HG03469 (cell line): Measurements from ENCODE around the gene GRM5.
"Not testable (repeated sequence)": the region's sequence is repeated elsewhere in the genome, so short reads cannot be mapped to it uniquely, and the experiment has no call there.

ENCODE experiments used
- ATAC-seq: cut with Tn5 transposase; IDR thresholded peaks from one replicate; pipeline ENCODE4 v1.9.1; 2021; ENCODE audit warnings: mild to moderate bottlenecking, moderate library complexity, moderate number of reproducible peaks; ENCODE audit not compliant: unreplicated experiment

GRM5 gene

DNA sequence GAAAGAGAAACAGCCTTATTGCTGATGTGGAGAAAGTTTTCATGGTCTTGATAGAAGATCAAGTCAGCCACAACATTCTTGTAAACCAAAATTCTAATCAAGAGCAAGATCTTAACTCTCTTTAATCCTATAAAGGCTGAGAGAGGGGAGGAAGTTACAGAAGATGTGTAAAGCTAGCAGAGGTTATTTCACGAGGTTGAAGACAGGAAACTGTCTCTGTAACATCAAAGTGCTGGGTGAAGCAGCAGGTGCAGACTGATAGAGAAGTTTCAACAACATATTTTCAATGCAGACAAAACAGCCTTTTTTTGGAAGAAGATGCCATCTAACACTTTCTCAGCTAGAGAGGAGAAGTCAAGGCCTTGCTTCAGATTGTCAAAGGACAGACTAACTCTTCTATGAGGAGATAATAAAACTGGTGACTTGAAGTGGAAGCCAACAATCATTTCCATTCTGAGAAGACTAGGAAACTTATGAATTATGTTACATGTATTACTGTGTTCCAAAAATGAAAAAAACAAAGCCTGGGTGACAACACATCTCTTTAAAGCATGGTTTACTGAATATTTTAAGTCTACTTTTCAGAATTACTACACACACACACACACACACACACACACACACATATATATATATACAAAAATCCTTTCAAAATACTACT lies 221.9 kb downstream of the GRM5 start:
- ATAC-seq = not testable (repeated sequence)

DNA sequence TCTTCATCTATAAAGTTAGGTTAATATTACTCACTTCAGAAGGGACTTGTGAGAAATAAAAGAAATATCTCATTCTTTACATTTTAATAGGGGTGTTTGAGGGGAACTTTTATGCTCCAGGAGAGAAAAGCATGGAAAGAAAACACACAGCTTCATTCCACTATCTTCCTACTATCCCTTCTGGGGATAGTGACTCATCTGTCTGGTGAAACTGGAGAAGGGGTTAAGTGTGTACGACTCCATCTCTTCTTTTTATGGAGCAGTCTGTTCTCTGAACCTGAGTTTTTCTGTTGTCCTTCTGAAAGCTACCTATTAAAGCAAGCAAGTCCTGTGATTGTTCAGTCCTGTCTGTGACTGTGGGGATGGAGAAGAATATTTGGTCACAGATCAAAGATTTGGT lies 227.6 kb downstream of the GRM5 start:
- ATAC-seq = not testable (repeated sequence)

DNA sequence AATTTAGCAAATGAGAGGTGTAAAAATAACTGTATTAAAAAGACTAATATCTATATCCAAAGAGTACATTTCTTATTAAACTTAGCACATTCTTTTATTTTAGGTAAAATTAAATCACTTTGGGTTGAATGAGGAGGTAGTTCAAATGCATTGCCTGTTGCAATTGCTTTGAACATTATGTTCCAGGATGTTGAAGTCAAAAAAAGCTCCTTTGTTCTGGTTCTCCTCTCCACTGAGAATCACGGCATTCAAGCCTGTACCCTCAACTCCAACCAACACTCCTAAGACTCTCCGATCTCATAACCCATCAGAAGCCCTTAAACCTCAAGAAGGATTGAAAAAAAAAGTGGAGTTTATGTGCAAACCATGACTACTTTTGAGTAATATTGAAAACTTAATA lies 230.1 kb downstream of the GRM5 start:
- not testable (repeated sequence) for ATAC-seq

DNA sequence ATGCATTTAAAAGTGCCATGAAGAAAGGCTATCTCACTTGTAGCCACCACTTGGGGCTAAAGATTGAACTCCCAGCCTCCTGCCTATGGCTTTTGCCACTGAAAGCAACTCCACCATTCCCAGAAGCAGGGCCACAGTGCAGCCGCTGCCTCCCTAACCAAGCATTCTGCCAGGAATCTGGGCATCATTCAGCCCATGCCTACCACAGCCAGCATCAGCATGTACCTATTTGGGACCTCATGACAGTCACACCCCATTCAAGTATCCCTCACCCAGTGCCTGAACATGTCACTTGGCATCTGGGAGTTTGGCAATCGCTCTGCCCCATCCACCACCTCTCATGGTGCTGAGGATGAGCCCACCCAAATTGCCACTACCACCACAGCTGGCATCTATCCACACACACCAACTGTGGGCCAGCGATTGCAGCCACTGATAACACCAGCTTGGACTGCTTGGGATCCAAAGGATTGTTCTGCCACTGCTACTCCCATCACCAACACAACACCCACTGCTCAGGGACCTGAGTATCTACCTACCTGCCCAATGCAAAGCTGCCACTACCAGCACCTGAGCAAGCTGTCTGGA lies 234.4 kb downstream of the GRM5 start:
- no peak for ATAC-seq

DNA sequence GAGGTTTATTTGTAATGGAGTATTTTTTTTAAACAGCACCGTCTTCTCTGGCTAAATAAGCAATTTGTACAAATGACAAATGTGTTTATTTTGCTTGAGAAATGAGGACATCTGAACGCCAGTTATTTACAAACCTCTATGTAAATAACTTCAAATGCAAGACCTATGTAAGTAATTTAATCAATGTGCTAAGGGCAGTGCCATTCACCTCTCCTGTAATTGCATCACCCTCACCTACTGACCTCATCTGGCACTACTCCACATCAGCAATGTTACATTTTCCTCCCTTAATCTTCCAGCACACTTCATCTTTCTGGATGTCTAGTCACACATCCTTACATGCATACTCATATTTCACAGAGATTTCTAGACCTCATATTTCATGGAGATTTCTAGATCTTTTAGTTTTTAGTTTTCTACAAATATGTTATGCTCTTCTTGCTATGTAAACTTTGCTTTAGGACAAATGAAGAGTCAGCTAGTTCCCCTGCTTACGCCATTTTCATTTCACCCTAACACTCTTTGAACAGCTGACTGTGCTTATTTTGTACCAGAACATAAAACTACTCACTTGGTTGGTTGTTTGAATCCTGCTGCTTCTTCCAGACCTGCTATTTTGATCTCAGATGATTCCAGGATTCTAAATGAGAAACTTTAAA lies 238.6 kb downstream of the GRM5 start:
- no peak for ATAC-seq

DNA sequence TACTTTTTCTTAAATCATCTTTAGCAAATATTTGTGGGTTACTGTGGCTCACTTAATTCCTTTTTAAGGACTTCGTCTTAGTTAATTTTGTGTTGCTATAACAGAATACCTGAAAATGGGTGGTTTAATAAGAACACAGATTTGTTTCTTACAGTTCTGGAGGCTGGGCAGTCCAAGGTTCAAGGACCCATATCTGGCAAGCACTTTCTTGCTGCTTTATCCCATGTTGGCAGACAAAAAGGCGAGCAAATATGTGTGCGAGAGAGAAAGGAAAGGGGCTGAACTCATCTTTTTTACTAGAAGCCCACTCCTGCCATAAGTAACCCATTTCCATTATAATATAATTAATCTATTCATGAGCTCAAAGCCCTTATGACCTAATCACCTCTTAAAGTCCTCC lies 246.2 kb downstream of the GRM5 start:
- no peak for ATAC-seq

DNA sequence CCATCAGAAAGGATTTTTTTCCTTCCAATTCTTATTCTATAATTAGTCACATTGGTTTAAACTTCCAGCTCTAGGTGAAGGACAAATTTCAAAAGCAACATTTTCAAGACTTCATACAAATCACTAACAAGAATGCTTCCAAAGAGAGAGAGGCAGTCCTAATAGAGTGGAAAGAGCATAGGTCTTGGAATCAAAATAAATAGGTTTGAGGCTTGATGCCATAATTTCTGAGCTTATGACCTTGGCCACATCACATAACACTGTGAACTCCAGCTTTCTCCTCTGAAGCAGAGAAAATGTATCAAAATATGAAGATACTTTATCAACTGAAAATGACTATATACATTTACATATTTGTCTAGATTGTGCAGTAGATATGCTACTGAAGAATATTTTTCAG lies 246.8 kb downstream of the GRM5 start:
- no peak for ATAC-seq

DNA sequence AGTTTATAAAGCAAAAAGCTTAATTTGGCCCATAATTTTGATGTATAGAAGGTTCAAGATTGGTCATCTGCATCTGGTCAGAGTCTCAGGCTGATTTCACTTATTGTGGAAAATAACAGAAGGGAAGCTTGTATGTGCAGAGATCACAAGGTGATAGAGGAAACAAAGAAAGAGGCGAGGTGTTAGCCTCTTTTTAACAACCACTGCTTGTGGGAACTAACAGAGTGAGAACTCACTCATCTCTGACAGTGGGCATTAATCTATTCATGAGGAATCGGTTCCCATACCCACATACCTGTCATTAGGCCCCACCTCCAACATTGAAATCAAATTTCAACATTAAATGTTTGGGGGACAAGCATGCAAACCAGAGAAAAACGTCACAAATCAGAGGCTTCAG lies 250.3 kb downstream of the GRM5 start:
- ATAC-seq = no peak

DNA sequence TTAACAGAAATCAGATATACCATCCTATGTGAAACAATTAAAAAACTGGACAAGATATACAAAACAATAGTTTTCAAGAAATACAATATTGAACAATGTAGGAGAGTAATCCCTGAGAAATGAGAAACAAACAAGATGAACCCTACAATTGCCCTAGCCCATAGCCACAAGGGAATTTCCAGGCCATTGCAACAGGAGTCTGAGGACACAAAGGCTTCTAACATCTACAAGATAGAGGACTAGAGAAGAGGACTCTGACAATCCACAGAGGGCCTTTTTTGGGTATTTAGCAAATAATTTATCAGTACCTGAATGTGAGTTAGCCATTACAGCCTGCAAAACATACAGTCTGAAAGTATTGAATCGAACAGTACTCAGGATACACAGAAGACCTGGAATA lies 251.7 kb downstream of the GRM5 start:
- ATAC-seq = no peak

DNA sequence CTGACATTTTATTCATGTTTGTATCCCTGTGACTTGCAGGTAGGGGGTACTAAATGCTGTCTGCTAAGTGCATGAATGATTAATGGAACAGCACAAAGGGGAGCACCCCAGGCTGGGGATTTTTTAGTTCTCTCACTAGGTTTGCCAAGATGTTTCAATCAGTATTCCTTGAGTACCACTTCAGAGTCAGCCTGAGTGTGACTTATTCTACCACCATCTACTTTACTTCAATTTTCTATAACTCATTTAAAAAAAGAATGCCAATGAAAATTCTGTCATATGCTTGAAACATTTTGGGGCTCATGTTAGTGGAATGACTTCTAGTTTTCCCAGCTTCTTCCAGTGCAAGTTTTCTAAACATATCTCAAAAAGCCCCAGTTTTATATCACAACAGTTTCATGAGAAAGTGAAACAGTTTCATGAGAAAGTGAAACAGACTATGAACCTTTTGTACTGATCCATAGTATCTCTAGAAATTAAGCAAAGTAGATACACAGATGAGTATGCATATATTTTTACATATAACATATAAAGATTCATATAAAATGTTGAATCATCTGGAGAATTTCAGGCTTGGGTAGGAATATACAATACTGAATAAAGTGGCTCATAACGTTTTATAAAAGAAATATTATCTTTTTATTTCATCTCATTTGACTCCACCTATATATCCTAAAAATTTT lies 252.4 kb downstream of the GRM5 start:
- ATAC-seq = peak; percentile 80

DNA sequence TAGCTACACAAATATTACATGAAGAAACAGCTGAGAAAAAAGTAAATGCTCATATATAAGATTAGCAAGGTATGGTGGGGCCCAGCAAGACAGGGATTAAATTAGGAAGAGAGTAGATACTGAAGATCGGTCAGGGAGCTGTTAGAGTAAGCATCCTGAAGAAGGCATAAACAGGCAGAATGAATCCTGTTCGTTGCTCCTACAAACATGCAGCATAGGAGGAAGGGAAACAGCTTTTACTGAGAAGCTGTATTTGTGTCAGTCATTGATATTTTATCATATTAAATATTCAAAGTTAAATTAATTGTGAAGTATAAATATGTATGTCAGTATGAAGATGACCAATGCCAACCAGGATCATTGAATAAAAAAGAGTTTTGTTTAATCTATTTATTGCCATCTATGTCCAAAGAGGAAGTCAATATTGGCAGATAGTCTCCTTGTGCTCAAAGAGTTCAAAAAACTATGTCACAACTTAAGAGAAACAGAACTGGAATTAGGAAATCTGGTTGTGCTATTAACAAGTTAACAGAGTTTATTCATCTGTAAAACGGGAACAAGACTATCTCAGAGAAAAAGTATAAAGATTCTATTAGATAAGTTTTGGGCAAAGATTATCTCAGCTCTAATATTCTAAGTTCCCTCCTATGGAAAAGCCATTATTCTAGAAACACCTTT lies 255.2 kb downstream of the GRM5 start:
- no peak for ATAC-seq

DNA sequence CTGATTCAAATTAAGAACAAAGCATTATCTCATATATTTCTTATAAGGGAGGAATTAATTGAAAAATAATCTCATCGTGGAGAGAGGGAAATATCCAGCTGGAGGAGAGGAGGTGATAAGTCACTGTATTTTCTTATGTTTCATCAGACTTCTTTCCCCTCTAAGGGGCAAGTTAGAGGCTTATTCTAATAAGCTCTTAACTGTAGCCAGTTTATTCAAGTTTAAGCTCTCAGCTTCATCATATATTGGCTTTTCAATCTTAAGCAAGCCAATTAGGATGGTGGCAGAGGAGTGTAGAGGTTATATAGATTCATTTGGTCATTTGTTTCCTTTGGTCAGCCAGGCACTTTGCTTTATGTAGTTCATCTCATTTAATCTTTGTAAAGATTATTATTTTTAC lies 256.7 kb downstream of the GRM5 start:
- no peak for ATAC-seq

DNA sequence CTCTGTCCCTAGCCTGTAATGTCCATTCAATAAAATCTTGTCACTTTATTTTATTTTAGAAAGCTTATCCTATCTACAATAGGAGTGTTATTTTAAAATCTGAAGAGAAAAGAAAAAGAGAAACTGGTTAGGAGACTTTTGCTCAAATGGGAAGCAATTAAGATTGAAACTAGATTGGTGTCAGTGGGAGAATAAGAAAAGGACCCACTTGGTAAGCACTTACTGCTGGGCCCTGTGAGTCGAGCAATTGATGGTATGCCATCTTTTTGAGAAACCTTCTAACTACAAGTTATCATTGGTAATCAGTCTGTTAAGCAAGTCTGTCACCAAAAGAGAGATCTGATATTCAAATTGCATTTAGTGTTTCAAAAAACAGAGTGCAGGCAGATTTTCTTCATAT lies 258.4 kb downstream of the GRM5 start:
- ATAC-seq = no peak

DNA sequence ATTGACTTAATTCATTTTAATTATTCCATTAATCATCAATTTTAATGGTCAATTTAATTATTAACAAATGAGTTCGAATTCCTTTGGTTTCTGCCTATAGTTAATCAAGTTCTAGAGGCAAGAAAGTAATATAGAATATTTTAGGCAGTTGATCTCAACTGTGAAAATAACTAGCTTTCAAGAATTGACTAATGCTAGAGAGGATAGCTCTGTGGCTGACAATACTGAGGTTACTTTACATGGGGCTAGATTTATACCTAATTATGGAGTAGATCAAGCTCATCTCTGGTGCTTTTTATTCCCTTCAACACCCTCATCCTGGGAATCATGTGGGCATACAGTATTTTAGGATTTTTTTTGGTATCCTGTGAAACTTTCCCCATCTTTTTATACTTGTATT lies 259.4 kb downstream of the GRM5 start:
- no peak for ATAC-seq

DNA sequence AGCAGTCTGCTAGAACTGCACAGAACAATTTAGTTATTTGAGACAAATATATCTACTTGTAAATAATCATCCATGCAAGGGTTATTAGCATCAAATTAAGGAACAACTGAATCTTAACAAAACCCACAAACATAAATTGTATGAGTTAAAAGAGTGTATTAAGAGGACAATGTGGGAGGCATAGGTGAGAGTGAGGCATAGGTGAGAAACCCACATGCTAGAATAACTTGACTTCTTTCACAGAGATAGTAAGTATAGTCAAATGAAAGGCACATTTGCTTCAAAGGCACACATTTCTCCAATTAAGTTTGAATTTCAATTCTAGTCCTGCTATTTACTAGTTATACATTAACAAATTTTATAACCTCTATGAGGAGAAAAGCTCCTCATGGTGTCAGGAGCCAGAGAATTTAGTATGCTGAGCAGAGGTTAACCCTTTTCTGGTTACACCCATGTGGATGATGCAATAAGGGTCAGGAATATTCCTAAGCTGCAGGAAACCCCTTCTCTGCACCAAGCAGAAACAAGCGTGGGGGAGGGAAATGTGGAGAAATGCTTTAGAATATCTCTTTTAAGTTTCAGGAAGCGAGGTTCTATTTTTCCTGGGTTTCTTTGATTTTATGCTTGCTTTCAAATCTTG lies 264.2 kb downstream of the GRM5 start:
- ATAC-seq = no peak

DNA sequence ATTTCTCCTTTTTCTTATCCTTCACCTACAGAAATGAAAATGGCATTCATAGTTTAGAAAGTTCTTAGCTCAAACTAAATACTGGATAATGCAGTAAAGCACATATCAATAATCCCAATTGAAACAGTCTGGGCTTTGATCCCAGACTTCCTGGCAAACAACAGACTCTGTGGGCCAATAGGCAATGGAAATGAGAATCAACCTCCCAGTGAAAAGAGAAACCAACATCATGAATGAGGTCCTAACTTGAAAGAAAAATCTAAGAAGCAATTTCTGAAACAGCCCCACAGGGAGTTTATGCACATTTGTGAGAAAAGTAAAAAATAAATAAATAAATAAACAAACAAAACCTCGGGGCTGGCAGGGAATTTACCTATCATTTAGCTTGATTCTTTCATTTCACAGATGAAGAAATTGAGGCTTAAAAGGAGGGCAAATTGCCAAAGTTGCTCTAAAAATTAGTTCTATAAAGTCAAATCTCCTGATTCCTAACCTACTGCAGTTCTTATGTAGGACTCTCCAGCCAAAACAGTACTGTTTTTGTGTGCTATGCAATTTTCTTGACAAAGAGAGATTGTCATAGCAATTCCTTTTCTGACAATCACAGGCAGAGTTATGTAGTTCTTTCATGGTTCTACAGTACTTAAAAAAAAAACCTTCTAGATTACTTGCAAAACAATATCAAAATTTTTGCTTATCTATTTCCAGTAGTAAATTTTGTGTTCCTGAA lies 265.8 kb downstream of the GRM5 start:
- ATAC-seq = no peak

DNA sequence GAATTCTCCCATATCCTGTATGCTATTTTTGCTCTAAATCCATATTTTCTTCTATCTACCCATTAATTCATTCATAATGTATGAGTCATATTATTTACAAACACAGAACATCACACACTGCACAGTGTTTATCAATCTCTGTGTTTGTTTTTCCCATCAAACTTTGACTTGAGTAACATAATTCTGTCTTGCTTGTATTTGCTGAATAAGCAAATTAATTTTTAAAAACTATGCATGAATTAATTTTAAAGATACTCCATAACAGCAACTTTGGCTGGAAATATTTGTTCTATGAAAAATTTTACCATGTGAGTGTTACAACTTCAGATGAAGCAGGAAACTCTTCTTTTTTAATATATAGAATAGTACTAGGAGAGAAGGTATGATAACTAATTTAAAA lies 275.6 kb downstream of the GRM5 start:
- ATAC-seq = no peak

DNA sequence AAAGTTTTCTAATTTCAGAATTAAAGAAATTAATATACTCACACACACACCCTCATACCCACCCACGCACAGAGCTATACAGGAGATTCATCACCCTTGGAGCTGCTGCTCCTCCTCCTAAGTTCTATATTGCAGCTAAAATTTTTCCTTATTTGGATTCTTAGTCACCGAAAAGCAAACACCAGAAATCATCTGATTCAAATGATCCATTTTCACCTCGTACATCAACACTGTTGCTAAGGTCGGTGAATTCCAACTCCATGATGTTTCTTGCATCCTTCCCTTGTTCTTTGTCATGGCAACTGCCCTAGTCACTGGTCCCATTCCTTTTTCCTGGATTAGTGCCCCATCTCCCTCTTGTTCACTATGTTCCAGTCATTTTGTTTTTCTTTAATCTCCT lies 286.2 kb downstream of the GRM5 start:
- ATAC-seq = no peak

DNA sequence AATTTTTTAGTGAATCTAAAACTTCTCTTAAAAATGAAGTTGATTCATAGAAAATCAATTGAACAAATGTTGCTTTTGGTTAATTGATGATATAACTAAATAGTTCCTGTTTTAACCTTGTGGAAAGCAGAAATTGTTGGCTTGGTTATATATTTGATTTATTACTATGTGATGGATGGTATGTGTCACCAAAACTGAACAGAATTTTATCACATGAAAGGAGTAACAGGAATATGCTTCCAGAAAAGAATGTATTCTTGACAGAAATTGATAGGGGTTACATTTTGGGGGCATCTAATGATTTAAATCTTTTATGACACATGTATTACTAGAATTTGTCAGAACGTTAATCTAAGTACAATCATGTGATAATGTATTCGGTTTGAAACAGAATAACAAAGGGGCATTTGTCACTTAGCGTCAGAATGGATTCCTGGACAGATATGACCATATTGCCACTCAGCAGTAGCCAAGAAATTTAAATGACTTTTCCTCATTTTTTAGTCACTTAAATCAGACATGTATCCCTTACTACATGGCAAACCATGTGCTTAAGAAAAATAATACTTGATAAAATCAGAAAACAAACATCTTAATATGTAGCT lies 295.2 kb downstream of the GRM5 start:
- ATAC-seq = no peak

DNA sequence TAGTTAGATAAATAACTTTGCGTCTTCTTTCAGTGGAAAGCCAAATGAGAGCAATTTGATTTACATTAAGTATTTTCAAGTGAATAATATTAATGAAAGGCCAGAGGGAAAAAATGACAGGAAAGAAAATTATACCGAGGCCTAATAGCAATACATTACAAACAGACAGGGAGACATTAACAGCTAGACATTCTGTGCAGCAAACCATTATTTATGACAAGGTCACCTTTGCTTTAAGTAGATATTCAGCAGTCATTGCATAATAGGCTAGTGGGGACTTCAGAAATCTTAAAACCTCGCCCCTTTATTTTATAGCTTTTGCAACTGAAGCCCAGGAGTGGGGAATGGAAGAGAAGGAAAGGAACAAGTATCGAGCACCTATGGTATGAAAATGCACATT lies 321.6 kb downstream of the GRM5 start:
- ATAC-seq = no peak
